ENCODE data around the gene CUBN. TPM values are rescaled to one million over a fixed set of nuclear protein-coding genes. Genes with fewer than 3 reads are reported as not detected.

Gene CUBN
- total RNA-seq, 1 experiment from 2014 or later, result 0.07 TPM

DNA sequence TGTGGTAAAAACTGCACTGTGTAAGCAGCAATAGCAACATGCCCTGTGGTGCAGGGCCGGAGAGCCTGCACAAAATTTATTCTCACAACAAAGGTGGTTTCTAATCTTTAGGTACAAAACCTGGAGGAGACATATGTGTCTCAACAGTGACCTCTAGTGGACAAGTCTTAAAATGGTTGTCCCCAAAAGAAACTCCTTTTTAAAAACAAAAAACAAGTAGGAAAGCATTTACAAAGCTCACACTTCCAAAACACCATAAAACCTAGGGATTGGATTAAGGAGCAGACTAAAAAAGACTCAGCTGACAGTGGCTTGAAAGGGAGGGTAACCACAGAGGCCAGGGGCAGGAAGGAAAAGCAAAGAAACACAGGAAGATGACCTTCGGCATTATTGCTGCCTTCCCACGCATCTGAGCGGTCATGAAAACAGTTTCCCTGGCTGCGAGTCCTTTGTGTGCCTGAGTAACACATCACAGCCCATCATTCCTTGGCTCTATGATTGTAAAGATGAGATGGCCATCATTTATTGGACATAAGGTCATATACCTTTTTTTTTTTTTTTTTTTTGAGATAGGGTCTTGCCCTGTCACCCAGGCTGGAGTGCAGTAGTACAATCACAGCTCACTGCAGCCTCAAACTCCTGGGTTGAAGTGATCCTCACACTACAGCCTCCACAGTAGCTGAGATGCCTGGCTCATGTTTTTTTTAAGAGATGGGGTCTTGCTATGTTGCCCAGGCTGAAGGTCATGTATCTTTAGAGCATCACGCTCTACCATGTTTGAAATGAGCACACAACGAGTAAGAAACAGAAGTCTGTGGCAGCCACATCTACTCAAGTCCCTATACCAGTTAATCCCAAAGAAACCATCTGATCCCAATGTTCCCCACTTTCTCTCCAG is 351.9 kb downstream of the CUBN start:
- H3K4me1 ChIP-seq (replicated peaks; ENCODE audit: insufficient read depth), result no peaks in the 10 kb centered on the region
- TF ChIP-seq EZH2 (IDR thresholded peaks at IDR 0.05; ENCODE audit: low read depth), result no peak
- TF ChIP-seq, protein P1, sequence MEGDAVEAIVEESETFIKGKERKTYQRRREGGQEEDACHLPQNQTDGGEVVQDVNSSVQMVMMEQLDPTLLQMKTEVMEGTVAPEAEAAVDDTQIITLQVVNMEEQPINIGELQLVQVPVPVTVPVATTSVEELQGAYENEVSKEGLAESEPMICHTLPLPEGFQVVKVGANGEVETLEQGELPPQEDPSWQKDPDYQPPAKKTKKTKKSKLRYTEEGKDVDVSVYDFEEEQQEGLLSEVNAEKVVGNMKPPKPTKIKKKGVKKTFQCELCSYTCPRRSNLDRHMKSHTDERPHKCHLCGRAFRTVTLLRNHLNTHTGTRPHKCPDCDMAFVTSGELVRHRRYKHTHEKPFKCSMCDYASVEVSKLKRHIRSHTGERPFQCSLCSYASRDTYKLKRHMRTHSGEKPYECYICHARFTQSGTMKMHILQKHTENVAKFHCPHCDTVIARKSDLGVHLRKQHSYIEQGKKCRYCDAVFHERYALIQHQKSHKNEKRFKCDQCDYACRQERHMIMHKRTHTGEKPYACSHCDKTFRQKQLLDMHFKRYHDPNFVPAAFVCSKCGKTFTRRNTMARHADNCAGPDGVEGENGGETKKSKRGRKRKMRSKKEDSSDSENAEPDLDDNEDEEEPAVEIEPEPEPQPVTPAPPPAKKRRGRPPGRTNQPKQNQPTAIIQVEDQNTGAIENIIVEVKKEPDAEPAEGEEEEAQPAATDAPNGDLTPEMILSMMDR (conservative IDR thresholded peaks at IDR 0.05), result peak; percentile 79
- H3K4me2 ChIP-seq, result no peak overlapping the region
- no TSS peak for BruUV-seq (replicated peaks)
- no peaks in the 10 kb centered on the region; the same call in 1 of the 2 replicates for H4K20me1 ChIP-seq (ENCODE audit: insufficient read depth)
- no peak overlapping the region for H2AFZ ChIP-seq
- H3K9me3 ChIP-seq (ENCODE audit: insufficient read depth, low read depth), result no peaks in the 10 kb centered on the region
- ChIA-PET CTCF (interaction anchor here (0.5 to 0.6 kb wide), 2 partner anchors 875 to 1522 kb away, joined by 3 read pairs; no protein-coding TSS in a partner anchor), POLR2A (ENCODE audit: unreplicated experiment) (no interaction called here)
- intact Hi-C loops (cut with micrococcal nuclease; ENCODE audit: unreplicated experiment), result loop anchor here (2.0 to 5.0 kb wide), 3 partner anchors 660 to 1345 kb away; no protein-coding TSS in a partner anchor
- DNase-seq, result peak in 1 of 2 experiments; percentile 4
- H3K36me3 ChIP-seq (ENCODE audit: low read depth), result no peaks in the 10 kb centered on the region
- H3K27ac ChIP-seq, result no peak overlapping the region
- no peaks in the 10 kb centered on the region for H3K9me2 ChIP-seq (ENCODE audit: insufficient read depth)
- no peaks in the 10 kb centered on the region for H3F3A ChIP-seq (ENCODE audit: insufficient read depth, low read depth)
- H3K4me3 ChIP-seq, result no peak overlapping the region
- H3K27me3 ChIP-seq (ENCODE audit: insufficient read depth, low read depth), result no peaks in the 10 kb centered on the region
- no peaks in the 10 kb centered on the region for H3K79me2 ChIP-seq (ENCODE audit: low read depth)

DNA sequence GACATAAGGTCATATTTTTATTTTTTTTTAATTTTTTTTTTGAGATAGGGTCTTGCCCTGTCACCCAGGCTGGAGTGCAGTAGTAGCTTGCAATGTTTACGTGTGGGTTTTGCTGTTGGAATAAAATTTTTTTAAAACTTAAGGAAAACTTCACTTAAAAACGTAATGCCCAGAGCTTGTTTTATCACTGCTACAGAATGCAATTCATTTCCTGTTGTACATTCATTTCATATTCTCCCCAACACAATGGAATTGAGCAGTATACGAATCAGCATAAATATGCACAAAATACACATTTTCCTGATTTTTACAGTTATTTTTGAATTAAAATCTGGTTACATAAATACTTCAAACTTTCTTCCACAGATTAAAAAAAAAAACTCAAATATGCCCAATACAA is 352.7 kb downstream of the CUBN start:
- Histone ChIP-seq H4K20me1 (ENCODE audit: insufficient read depth) (no peaks in the 10 kb centered on the region; the same call in 1 of the 2 replicates), H3K4me2 (no peak overlapping the region), H3K27ac (no peak overlapping the region), H3K9me3 (ENCODE audit: insufficient read depth, low read depth) (no peaks in the 10 kb centered on the region), H2AFZ (no peak overlapping the region), H3K4me1 (replicated peaks; ENCODE audit: insufficient read depth) (no peaks in the 10 kb centered on the region), H3K27me3 (ENCODE audit: insufficient read depth, low read depth) (no peaks in the 10 kb centered on the region), H3F3A (ENCODE audit: insufficient read depth, low read depth) (no peaks in the 10 kb centered on the region), H3K4me3 (no peak overlapping the region), H3K36me3 (ENCODE audit: low read depth) (no peaks in the 10 kb centered on the region), H3K9me2 (ENCODE audit: insufficient read depth) (no peaks in the 10 kb centered on the region), H3K79me2 (ENCODE audit: low read depth) (no peaks in the 10 kb centered on the region)
- TF ChIP-seq, protein P1 (conservative IDR thresholded peaks at IDR 0.05), result no peak
- no peak for TF ChIP-seq EZH2 (IDR thresholded peaks at IDR 0.05; ENCODE audit: low read depth)
- BruUV-seq (replicated peaks), result no TSS peak
- intact Hi-C loops (cut with micrococcal nuclease; ENCODE audit: unreplicated experiment), result loop anchor here (2.0 to 5.0 kb wide), 3 partner anchors 660 to 1345 kb away; no protein-coding TSS in a partner anchor
- ChIA-PET CTCF (interaction anchor here (0.5 kb wide), 1 partner anchor 874 kb away, joined by 3 read pairs; no protein-coding TSS in a partner anchor), POLR2A (ENCODE audit: unreplicated experiment) (no interaction called here)
- DNase-seq, result no peak

Other genes starting within 250 kb of the CUBN start
- 3.2 and 4.2 TPM in 2 replicates for gene TRDMT1, start 71.9 kb upstream of the CUBN start, total RNA-seq (2021)
- 14.8 TPM in 2 replicates for gene VIM, start 98.4 kb upstream of the CUBN start, total RNA-seq (2021)